ENCODE measurements around the gene KANSL1.

DNA sequence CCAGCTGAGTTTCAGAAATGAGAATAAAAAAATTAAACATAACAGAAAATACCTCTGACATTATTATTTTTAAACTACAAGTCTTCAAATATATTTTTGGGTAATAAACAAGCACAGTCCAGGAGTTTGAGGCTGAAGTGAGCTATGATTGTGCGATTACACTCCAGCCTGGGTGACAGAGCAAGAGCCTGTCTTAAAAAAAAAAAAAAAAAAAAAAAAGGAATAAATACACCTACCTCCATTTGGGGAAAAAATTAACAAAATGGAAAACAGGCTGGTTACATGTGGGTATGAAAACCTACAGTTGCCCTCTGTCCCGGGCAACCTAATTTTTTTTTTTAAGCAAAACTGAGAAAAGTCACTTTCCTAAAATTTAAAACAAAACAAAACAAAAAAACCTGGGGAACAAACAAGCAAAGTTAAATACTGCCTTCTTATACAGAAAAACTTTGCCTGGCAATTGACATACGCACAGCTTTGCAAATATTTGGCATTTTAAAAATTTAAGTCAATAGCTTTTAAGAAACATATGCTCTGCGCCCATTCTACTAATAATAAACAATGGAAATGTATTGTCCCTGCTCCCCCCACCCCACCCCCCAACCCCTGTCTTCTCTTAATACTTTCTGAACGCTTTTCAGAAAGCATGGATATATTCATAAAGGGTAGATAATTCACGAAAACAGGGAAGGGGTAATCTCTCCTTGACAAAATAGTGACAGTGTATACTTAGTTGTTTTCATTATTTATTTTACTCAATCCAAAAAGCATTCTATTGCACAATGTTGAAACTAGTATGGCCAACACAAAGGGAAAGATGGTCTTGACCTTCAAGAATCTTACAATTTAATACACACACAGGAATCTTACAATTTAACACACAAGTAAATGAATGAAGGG lies 112.9 kb downstream of the KANSL1 start:
- TF ChIP-seq, protein P1, sequence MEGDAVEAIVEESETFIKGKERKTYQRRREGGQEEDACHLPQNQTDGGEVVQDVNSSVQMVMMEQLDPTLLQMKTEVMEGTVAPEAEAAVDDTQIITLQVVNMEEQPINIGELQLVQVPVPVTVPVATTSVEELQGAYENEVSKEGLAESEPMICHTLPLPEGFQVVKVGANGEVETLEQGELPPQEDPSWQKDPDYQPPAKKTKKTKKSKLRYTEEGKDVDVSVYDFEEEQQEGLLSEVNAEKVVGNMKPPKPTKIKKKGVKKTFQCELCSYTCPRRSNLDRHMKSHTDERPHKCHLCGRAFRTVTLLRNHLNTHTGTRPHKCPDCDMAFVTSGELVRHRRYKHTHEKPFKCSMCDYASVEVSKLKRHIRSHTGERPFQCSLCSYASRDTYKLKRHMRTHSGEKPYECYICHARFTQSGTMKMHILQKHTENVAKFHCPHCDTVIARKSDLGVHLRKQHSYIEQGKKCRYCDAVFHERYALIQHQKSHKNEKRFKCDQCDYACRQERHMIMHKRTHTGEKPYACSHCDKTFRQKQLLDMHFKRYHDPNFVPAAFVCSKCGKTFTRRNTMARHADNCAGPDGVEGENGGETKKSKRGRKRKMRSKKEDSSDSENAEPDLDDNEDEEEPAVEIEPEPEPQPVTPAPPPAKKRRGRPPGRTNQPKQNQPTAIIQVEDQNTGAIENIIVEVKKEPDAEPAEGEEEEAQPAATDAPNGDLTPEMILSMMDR (conservative IDR thresholded peaks at IDR 0.05 in 1 of 2, IDR thresholded peaks at IDR 0.05 in 1 of 2; ENCODE audit: low read depth in 1 of 2, low read length in 2 of 2) = no peak
- TF ChIP-seq EZH2 (IDR thresholded peaks at IDR 0.05; ENCODE audit: low read length, missing control alignments) = no peak

All from fibroblast of lung (primary cell).